Breast epithelium (tissue), 4 donors: ENCODE measurements around the gene CIB2. TPM values are rescaled to one million over a fixed set of nuclear protein-coding genes. Genes with fewer than 3 reads are reported as not detected.

Experiments
- DNase-seq, 2 donors: peaks; one replicate each; pipeline ENCODE4 v3.0.0-alpha.2; 2019; ENCODE audit warnings: low spot score in 2 of 2
- H3K27ac ChIP-seq, 2 donors: fragments of 200-600 bp; sonication (generic) in 1 of 2; one replicate each; pipeline ENCODE4 v1.5.1; 2016 to 2019; ENCODE audit warnings: mild to moderate bottlenecking in 1 of 2
- H3K27me3 ChIP-seq, 2 donors: fragments of 200-600 bp; sonication (generic) in 1 of 2; one replicate each; pipeline versions ENCODE4 v1.5.1 to v1.6.0; 2017 to 2019; ENCODE audit warnings: control low read depth in 1 of 2, mild to moderate bottlenecking in 1 of 2
- H3K36me3 ChIP-seq: fragments of 200-600 bp; one replicate; pipeline ENCODE4 v1.5.1; 2019
- H3K4me1 ChIP-seq, 2 donors: fragments of 200-600 bp; sonication (generic); one replicate each; pipeline ENCODE4 v1.5.1; 2016 to 2019; ENCODE audit warnings: control low read depth in 1 of 2
- H3K4me3 ChIP-seq, 3 donors: fragments of 200-600 bp; sonication (generic); 1 replicate in 2 of 3; 2 replicates in 1 of 3; pipeline ENCODE4 v1.5.1; 2016 to 2019; ENCODE audit warnings: mild to moderate bottlenecking in 3 of 3, moderate library complexity in 2 of 3
- H3K9me3 ChIP-seq, 2 donors: fragments of 200-600 bp; sonication (generic) in 1 of 2; one replicate each; pipeline ENCODE4 v1.5.1; 2016 to 2019; ENCODE audit warnings: control low read depth in 1 of 2
- CTCF ChIP-seq, 3 donors: fragments of 450-650 bp; IDR thresholded peaks; one replicate each; pipeline ENCODE4 v1.5.1; 2016 to 2017; ENCODE audit warnings: antibody characterized with exemption in 3 of 3, mild to moderate bottlenecking in 3 of 3, moderate library complexity in 3 of 3
- POLR2A ChIP-seq: fragments of 450-650 bp; IDR thresholded peaks from one replicate; pipeline ENCODE4 v1.6.1; 2016; ENCODE audit warnings: antibody characterized with exemption, mild to moderate bottlenecking, moderate library complexity
- POLR2AphosphoS5 ChIP-seq, 3 donors: sonication (generic); formaldehyde crosslinking; IDR thresholded peaks; one replicate each; pipeline ENCODE4 v1.6.1; 2017; ENCODE audit warnings: antibody characterized with exemption in 3 of 3
- intact Hi-C: fragments of 100-400 bp; cut with DNase I; formaldehyde crosslinking; loops from one replicate; pipeline ENCODE4 v1.15.1; 2023; ENCODE audit warnings: low total_unique reads
- total RNA-seq, 3 donors: library from RNA; depleted of rRNA; stranded (reverse); fragments of >200 nt; gene quantifications; one replicate each; pipeline ENCODE4 v1.1.0, GENCODE V29; 2016

Gene CIB2
- total RNA-seq, 3 donors from 2014 or later, result 2.9 to 5.8 (median 4.9) TPM

DNA sequence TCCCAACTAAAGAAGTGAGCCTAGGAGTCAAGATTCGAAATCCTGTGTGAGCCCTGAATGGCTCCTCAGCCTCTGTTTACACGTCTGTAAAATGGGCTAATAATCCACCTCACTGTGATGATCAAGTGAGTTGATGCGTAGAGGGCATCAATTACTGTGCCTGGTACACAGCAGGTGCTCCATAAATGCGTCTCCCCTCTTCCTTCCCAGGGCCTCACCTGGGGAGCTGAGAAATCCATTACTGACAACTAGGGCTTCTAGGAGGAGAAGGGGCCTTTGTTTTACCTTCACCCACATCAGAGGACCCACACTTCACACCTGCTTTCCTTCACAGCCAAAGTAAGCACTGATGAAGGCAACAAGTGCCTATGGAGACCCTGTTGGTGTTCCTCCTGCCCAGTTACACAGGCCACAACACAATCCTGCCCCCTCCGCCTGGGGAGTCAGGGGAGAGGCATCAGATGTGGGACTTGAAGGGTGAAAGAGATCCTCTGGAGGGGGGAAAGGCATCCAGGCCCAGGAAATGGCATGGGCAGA is 1.4 kb downstream of the CIB2 start:
- Histone ChIP-seq H3K36me3 (no peaks in the 10 kb centered on the region), H3K27me3 (no peaks in the 10 kb centered on the region), H3K9me3 (no peaks in the 10 kb centered on the region), H3K4me3 (no peak overlapping the region), H3K27ac (peak overlapping the region in 1 of 2 donors; percentile 93), H3K4me1 (no peaks in the 10 kb centered on the region)
- no peak for DNase-seq
- intact Hi-C loops, result loop anchor here (10.0 kb wide), 1 partner anchor 105 kb away; the partner anchor contains the start of gene ACSBG1
- TF ChIP-seq POLR2A (no peak), CTCF (IDR thresholded peaks at IDR 0.05) (no peak), POLR2AphosphoS5 (IDR thresholded peaks at IDR 0.05) (no peak)

GRCh38 chr15:78129077-78129750 is 2.0 kb downstream of the CIB2 start:
- Histone ChIP-seq H3K4me3 (no peak overlapping the region), H3K36me3 (no peaks in the 10 kb centered on the region), H3K4me1 (no peaks in the 10 kb centered on the region), H3K27ac (peak overlapping the region in 1 of 2 donors; percentile 46), H3K9me3 (no peaks in the 10 kb centered on the region), H3K27me3 (no peaks in the 10 kb centered on the region)
- TF ChIP-seq POLR2AphosphoS5 (IDR thresholded peaks at IDR 0.05), result no peak
- no peak for DNase-seq
- intact Hi-C loops, result loop anchor here (10.0 kb wide), 1 partner anchor 106 kb away; the partner anchor contains the start of gene ACSBG1

DNA sequence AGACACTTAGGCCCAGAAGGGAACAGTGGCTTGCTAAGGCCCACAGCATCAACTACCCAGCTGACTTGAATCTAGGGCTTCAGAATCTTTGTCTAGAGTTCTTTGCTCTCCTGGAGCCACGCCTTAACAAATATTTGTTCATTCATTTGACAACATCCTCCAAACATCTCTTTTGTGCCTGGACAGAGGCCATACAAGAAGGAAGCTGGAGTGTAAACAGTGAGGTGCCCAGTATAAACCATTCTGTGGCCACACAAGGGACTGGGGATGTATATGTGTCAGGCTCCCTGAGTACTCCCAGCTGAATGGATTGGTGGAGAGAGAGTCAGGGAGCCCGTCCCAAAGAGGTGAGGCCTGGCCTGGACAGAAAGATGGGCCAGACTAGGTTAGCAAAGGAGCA is 3.4 kb downstream of the CIB2 start:
- H3K9me3 ChIP-seq, result no peaks in the 10 kb centered on the region
- H3K4me1 ChIP-seq, result no peaks in the 10 kb centered on the region
- no peaks in the 10 kb centered on the region for H3K27me3 ChIP-seq
- TF ChIP-seq POLR2AphosphoS5 (IDR thresholded peaks at IDR 0.05) (no peak), POLR2A (no peak), CTCF (IDR thresholded peaks at IDR 0.05) (no peak)
- no peak overlapping the region for H3K4me3 ChIP-seq
- no peaks in the 10 kb centered on the region for H3K36me3 ChIP-seq
- H3K27ac ChIP-seq, result no peak overlapping the region
- DNase-seq, result no peak
- intact Hi-C loops, result loop anchor here (10.0 kb wide), 1 partner anchor 107 kb away; the partner anchor contains the start of gene ACSBG1

DNA sequence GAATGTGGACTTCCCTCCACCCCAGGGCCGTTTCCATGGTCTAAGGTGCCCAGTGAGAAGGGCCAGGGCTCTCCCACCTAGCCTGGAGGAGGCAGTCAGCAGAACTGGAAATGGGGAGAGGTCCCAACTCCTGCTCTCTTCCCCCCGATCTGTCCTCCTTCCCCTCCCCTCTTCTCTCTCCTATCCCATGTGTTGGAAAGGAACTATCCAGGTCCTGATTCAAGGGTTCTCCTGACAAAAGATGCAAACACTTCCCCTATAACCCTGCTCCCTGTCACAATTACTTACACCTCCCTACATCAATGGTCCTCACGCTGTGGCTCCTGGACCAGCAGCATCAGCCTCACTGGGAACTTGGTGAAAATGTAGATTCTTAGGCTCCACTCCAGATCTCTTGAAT is 6.0 kb downstream of the CIB2 start:
- no peak for DNase-seq
- intact Hi-C loops, result loop anchor here (10.0 kb wide), 1 partner anchor 110 kb away; the partner anchor contains the start of gene ACSBG1
- no peaks in the 10 kb centered on the region for H3K4me1 ChIP-seq

DNA sequence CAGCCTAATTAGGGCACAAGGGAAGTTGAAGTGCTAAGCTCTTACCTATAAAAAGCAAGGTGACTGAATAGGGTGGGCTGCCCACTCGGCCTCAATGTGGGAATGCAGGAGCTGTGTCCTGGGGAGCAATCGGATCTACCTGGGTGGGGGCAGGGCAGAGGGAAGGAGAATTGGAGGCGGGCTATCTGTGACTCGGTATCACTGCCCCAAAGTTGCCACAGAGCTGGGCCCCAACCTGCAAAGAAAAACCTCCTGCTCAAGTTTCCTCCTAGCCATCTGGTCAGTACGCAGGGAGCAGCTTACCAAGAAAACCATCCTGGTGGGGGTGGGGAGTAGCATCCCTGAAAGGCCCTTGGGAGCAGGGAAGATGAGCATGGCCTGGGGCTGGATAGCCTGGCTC is 10.7 kb downstream of the CIB2 start:
- TF ChIP-seq POLR2A (no peak), POLR2AphosphoS5 (IDR thresholded peaks at IDR 0.05) (no peak), CTCF (IDR thresholded peaks at IDR 0.05) (no peak)
- no peak overlapping the region for H3K27ac ChIP-seq
- no peaks in the 10 kb centered on the region for H3K36me3 ChIP-seq
- intact Hi-C loops, result loop anchor here (10.0 kb wide), 1 partner anchor 114 kb away; the partner anchor contains the start of gene ACSBG1
- H3K4me3 ChIP-seq, result no peak overlapping the region
- no peak for DNase-seq
- H3K27me3 ChIP-seq, result no peaks in the 10 kb centered on the region
- H3K9me3 ChIP-seq, result no peaks in the 10 kb centered on the region
- no peaks in the 10 kb centered on the region for H3K4me1 ChIP-seq

More for the DNA sequence above, 6.0 kb downstream of the CIB2 start:
- TF ChIP-seq POLR2A, result no peak
- Histone ChIP-seq H3K36me3 (no peaks in the 10 kb centered on the region), H3K27me3 (no peaks in the 10 kb centered on the region), H3K9me3 (no peaks in the 10 kb centered on the region), H3K4me3 (no peak overlapping the region), H3K27ac (no peak overlapping the region)

GRCh38 chr15:78112551-78112950 is 18.7 kb downstream of the CIB2 start:
- intact Hi-C loops, result no loop called here
- TF ChIP-seq POLR2AphosphoS5 (IDR thresholded peaks at IDR 0.05) (no peak), POLR2A (no peak), CTCF (IDR thresholded peaks at IDR 0.05) (no peak)
- no peak overlapping the region for H3K4me3 ChIP-seq
- no peaks in the 10 kb centered on the region for H3K36me3 ChIP-seq
- H3K4me1 ChIP-seq, result no peaks in the 10 kb centered on the region
- H3K27me3 ChIP-seq, result no peaks in the 10 kb centered on the region
- no peak for DNase-seq
- H3K9me3 ChIP-seq, result no peaks in the 10 kb centered on the region
- H3K27ac ChIP-seq, result no peak overlapping the region
